Measurements from ENCODE around the gene ZNF705A. TPM values are rescaled to one million over a fixed set of nuclear protein-coding genes. Genes with fewer than 3 reads are reported as not detected.
"Not testable (repeated sequence)": the region's sequence is repeated elsewhere in the genome, so short reads cannot be mapped to it uniquely, and the experiment has no call there.

Gene ZNF705A
- total RNA-seq: under 1 TPM in 1 of 5 experiments, not detected in 4; 0.12 TPM
- not detected for polyA plus RNA-seq
- total RNA-seq: not detected

- Mint-ChIP-seq H3K27me3 (peaks cover 0 to 56% (median 0%) of the 10 kb centered on the region in 5 donors), H3K36me3 (no peaks in the 10 kb centered on the region), H3K4me3 (no peak within 1 kb of the TSS), H3K9me3 (peaks cover 0 to 6% (median 0%) of the 10 kb centered on the region in 11 donors), H3K4me1 (peaks cover 12 to 38% (median 33%) of the 10 kb centered on the region in 7 donors), H3K27ac (no peak within 1 kb of the TSS)
- POLR2A ChIA-PET: no interaction called here
- CTCF ChIA-PET: no interaction called here
- Histone ChIP-seq H3K4me1 (ENCODE audit: control insufficient read depth in 2 of 2, insufficient read depth in 2 of 2, low read length in 2 of 2) (peaks cover 0 to 27% of the 10 kb centered on the region in 2 donors), H3K9me3 (ENCODE audit: control insufficient read depth in 2 of 3, low read length in 3 of 3) (no peaks in the 10 kb centered on the region), H3K4me3 (ENCODE audit: low read length) (no peak within 1 kb of the TSS), H3K27me3 (ENCODE audit: control insufficient read depth in 2 of 2, insufficient read depth in 2 of 2, low read length in 2 of 2) (no peaks in the 10 kb centered on the region), H3K36me3 (ENCODE audit: control insufficient read depth in 2 of 3, insufficient read depth in 3 of 3, low read length in 3 of 3) (no peaks in the 10 kb centered on the region), H3K27ac (ENCODE audit: low read depth, low read length) (no peak within 1 kb of the TSS)
- ATAC-seq (peak; percentile 61), DNase-seq (no peak)
- intact Hi-C loops (cut with micrococcal nuclease): no loop called here
Measured at GRCh38 chr12:8156845-8157244, at the start of gene ZNF705A. Gene ZNF705A, plus strand, starts transcription at chr12:8157015. Its CDS starts 15,611 bp downstream, at chr12:8172626.

DNA sequence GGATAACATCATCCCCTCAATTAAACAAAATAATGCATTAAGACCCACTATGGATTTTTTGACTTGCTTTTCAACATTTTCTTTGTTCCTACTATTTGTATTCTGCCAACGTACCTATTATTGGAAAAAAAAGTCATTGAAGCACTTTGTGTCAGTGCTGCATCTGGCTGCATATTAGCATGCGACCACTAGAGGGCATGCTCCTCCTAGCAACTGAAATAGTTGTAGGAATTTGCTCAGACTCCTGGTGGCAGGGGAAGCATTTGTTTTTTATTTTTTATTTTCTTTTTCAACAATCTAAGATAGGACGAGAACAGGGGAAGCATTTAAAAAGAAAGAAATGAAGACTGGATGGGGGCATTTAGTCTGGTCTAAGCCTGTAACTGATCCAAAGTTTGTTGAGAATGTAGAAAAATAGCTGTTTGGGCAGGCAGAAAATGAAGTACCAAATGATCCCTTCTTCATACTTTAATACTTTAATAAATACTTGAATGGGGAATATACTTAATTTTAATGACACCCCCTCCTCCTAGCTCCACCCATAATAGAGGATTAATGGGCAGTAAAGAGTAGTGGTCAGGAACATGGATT, 47.9 kb upstream of the ZNF705A start:
- peaks cover 0 to 6% (median 5%) of the 10 kb centered on the region in 7 donors for H3K4me1 Mint-ChIP-seq
- H3K27me3 ChIP-seq (ENCODE audit: control insufficient read depth in 2 of 2, insufficient read depth in 2 of 2, low read length in 2 of 2): no peaks in the 10 kb centered on the region
- H3K27me3 Mint-ChIP-seq: no peaks in the 10 kb centered on the region
- H3K4me3 Mint-ChIP-seq: no peak overlapping the region
- ATAC-seq (peak; percentile 99), DNase-seq (peak; percentile 47 to 84 (median 71))
- H3K9me3 Mint-ChIP-seq: peaks cover 0 to 2% (median 0%) of the 10 kb centered on the region in 11 donors
- CTCF ChIA-PET: interaction anchor here (0.5 to 2.2 kb wide), 15 partner anchors 10 to 914 kb away, joined by 3 to 9 read pairs (median 4); no protein-coding TSS in a partner anchor
- intact Hi-C loops (cut with micrococcal nuclease): loop anchor here (1.0 to 2.0 kb wide), 5 partner anchors 26 to 128 kb away; partner anchors contain the start of gene NECAP1 (in 1 of the 2)
- peak overlapping the region in 3 of 9 donors; percentile 0 to 38 (median 22) for H3K27ac Mint-ChIP-seq
- POLR2A ChIA-PET: interaction anchor here (0.9 to 1.5 kb wide), 3 partner anchors 19 to 71 kb away, joined by 3 to 5 read pairs (median 4); no protein-coding TSS in a partner anchor
- H3K4me3 ChIP-seq (ENCODE audit: low read length): no peak overlapping the region
- peaks cover 0 to 4% (median 0%) of the 10 kb centered on the region in 3 experiments for H3K36me3 ChIP-seq (ENCODE audit: control insufficient read depth in 2 of 3, insufficient read depth in 3 of 3, low read length in 3 of 3)
- peaks cover 4 to 46% (median 27%) of the 10 kb centered on the region in 5 donors for H3K36me3 Mint-ChIP-seq
- no peaks in the 10 kb centered on the region for H3K4me1 ChIP-seq (ENCODE audit: control insufficient read depth in 2 of 2, insufficient read depth in 2 of 2, low read length in 2 of 2)
- no peaks in the 10 kb centered on the region for H3K9me3 ChIP-seq (ENCODE audit: control insufficient read depth in 2 of 3, low read length in 3 of 3)
- H3K27ac ChIP-seq (ENCODE audit: low read depth, low read length): no peak overlapping the region

- H3K27ac Mint-ChIP-seq; DNase-seq; H3K4me3 Mint-ChIP-seq; H3K9me3 ChIP-seq (ENCODE audit: control insufficient read depth in 2 of 3, low read length in 3 of 3); ATAC-seq; H3K4me1 Mint-ChIP-seq; H3K9me3 Mint-ChIP-seq; H3K27ac ChIP-seq (ENCODE audit: low read depth, low read length); H3K4me3 ChIP-seq (ENCODE audit: low read length); H3K4me1 ChIP-seq (ENCODE audit: control insufficient read depth in 2 of 2, insufficient read depth in 2 of 2, low read length in 2 of 2); POLR2A ChIA-PET; H3K27me3 Mint-ChIP-seq; H3K27me3 ChIP-seq (ENCODE audit: control insufficient read depth in 2 of 2, insufficient read depth in 2 of 2, low read length in 2 of 2): not testable (repeated sequence)
- peaks cover 0 to 14% (median 0%) of the 10 kb centered on the region in 3 experiments for H3K36me3 ChIP-seq (ENCODE audit: control insufficient read depth in 2 of 3, insufficient read depth in 3 of 3, low read length in 3 of 3)
- intact Hi-C loops (cut with micrococcal nuclease): loop anchor here in 1 of 2 donors (10.0 kb wide), 1 partner anchor 52 kb away; no protein-coding TSS in a partner anchor
- CTCF ChIA-PET: interaction anchor here (0.6 kb wide), 1 partner anchor 123 kb away, joined by 3 read pairs; no protein-coding TSS in a partner anchor
- peaks cover 0 to 30% (median 6%) of the 10 kb centered on the region in 5 donors for H3K36me3 Mint-ChIP-seq
Measured at GRCh38 chr12:8113117-8113516, 43.7 kb upstream of the ZNF705A start.

DNA sequence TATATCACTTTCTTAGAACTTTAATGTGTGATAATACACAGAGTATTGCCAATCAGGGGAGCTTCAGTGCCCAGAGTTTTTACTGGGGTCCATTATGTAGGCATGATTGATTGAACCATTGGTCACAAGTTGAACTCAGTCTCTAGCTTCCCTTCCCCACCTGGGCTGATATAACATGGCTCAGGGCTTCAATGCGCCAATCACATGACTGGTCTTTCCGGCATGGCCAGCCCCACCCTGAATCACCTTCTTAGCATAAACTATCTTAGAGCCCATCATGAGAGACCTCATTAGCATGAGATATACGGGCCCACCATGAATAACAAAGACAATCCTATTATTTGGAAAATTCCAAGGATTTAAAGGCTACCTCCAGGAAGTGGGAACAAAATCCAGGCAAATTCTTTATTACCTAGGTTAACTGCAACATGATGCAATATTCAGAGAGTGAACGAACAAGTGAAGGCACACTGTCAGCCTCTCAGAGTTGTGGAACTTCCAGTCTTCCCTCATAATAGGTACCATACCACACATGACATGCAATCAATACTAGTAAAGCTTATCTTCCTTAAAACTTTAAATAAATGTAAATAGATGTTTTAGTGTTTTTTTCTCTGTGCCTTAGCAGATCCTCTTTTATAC, 36.6 kb upstream of the ZNF705A start:
- no peaks in the 10 kb centered on the region for H3K4me1 ChIP-seq (ENCODE audit: control insufficient read depth in 2 of 2, insufficient read depth in 2 of 2, low read length in 2 of 2)
- POLR2A ChIA-PET: interaction anchor here (1.1 kb wide), 1 partner anchor 9 kb away, joined by 3 read pairs; no protein-coding TSS in a partner anchor
- H3K4me1 Mint-ChIP-seq: peaks cover 0 to 19% (median 9%) of the 10 kb centered on the region in 7 donors
- no peaks in the 10 kb centered on the region for H3K27me3 Mint-ChIP-seq
- H3K9me3 Mint-ChIP-seq: no peaks in the 10 kb centered on the region
- no peak for DNase-seq
- no peak overlapping the region for H3K27ac Mint-ChIP-seq
- no peaks in the 10 kb centered on the region for H3K27me3 ChIP-seq (ENCODE audit: control insufficient read depth in 2 of 2, insufficient read depth in 2 of 2, low read length in 2 of 2)
- no peaks in the 10 kb centered on the region for H3K9me3 ChIP-seq (ENCODE audit: control insufficient read depth in 2 of 3, low read length in 3 of 3)
- no peak overlapping the region for H3K4me3 ChIP-seq (ENCODE audit: low read length)
- CTCF ChIA-PET: interaction anchor here (1.2 to 1.5 kb wide), 2 partner anchors 11 kb away, joined by 4 read pairs; no protein-coding TSS in a partner anchor
- no peak for ATAC-seq
- peaks cover 0 to 44% (median 10%) of the 10 kb centered on the region in 5 donors for H3K36me3 Mint-ChIP-seq
- no peak overlapping the region for H3K27ac ChIP-seq (ENCODE audit: low read depth, low read length)
- no peak overlapping the region for H3K4me3 Mint-ChIP-seq
- intact Hi-C loops (cut with micrococcal nuclease): no loop called here
- peaks cover 0 to 5% (median 0%) of the 10 kb centered on the region in 3 experiments for H3K36me3 ChIP-seq (ENCODE audit: control insufficient read depth in 2 of 3, insufficient read depth in 3 of 3, low read length in 3 of 3)

DNA sequence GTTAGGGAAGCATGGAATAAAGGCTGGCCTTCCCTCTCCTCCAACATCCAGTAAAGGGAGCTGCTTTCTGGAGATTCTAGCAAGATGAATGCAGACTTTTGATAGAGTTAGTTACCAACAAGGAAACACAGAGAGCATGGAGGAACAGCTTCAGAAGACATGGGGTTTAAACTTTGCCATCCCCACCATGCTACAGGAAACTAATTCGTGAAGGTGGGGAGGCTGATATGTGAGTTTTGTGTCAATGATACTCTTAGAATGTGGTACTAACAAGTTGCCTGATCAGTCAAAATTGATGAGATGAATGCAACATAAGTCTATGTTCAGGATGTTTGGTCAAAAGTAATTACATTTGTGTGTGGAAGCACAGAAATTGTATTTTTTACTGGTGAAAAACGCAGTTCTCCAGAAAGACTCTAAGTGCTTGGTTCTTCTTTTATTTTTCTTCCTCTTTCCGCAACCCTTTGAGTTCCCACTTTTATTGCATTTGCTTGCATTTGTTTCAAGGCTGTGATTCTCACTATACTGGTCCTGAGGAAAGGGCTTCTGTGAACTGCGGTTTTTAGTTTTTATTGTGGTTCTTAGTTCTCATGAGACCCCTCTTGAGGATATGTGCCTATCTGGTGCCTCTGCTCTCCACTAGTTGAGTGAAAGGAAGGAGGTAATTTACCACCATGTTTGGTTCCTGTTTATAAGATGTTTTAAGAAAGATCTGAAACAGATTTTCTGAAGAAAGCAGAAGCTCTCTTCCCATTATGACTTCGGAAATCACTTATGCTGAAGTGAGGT, 33.5 kb upstream of the ZNF705A start, which contains the start of gene CLEC4A:
Gene CLEC4A (plus strand): TSS at position 494 of the 789 bp plus-strand sequence. CDS start 262 bp downstream, at position 756.
- Mint-ChIP-seq H3K27me3 (no peaks in the 10 kb centered on the region), H3K9me3 (no peaks in the 10 kb centered on the region), H3K4me1 (peaks cover 13 to 44% (median 29%) of the 10 kb centered on the region in 7 donors), H3K4me3 (peak within 1 kb of the TSS in 1 of 10 donors; percentile 7), H3K36me3 (peaks cover 0 to 38% (median 6%) of the 10 kb centered on the region in 5 donors), H3K27ac (peak within 1 kb of the TSS in 6 of 9 donors; percentile 6 to 72 (median 64))
- no peak within 1 kb of the TSS for H3K27ac ChIP-seq (ENCODE audit: low read depth, low read length)
- H3K4me1 ChIP-seq (ENCODE audit: control insufficient read depth in 2 of 2, insufficient read depth in 2 of 2, low read length in 2 of 2): peaks cover 0 to 8% of the 10 kb centered on the region in 2 donors
- intact Hi-C loops (cut with micrococcal nuclease): no loop called here
- DNase-seq (no peak), ATAC-seq (peak; percentile 60)
- ChIA-PET CTCF (no interaction called here), POLR2A (no interaction called here)
- no peak within 1 kb of the TSS for H3K4me3 ChIP-seq (ENCODE audit: low read length)
- H3K36me3 ChIP-seq (ENCODE audit: control insufficient read depth in 2 of 3, insufficient read depth in 3 of 3, low read length in 3 of 3): no peaks in the 10 kb centered on the region
- H3K27me3 ChIP-seq (ENCODE audit: control insufficient read depth in 2 of 2, insufficient read depth in 2 of 2, low read length in 2 of 2): no peaks in the 10 kb centered on the region
- no peaks in the 10 kb centered on the region for H3K9me3 ChIP-seq (ENCODE audit: control insufficient read depth in 2 of 3, low read length in 3 of 3)

DNA sequence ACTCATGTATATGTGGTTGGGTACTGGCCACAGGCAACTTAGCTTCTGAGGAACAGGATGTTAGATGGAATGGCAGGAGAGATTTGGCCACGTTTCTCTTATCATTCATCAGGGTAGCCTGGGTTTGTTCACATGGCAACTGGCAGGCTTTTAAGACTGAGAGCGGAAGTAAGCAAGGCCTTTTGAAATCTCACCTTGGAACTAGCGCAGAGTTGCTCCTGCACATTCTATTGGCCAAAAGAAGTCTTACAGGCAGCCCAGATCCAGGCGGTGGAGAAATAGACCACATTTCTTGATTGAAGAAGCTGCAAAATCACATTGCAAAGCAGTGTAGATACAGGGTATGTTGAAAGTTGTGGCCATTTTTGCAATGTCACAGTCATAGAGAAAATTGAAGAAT, 29.7 kb upstream of the ZNF705A start:
- CTCF ChIA-PET: interaction anchor here (1.9 kb wide), 1 partner anchor 18 kb away, joined by 8 read pairs; no protein-coding TSS in a partner anchor
- Mint-ChIP-seq H3K27me3 (no peaks in the 10 kb centered on the region), H3K27ac (peak overlapping the region in 8 of 9 donors; percentile 12 to 83 (median 64)), H3K4me3 (peak overlapping the region in 7 of 10 donors; percentile 1 to 66 (median 20)), H3K36me3 (peaks cover 0 to 23% (median 5%) of the 10 kb centered on the region in 5 donors), H3K4me1 (peaks cover 12 to 52% (median 29%) of the 10 kb centered on the region in 7 donors), H3K9me3 (no peaks in the 10 kb centered on the region)
- DNase-seq: peak in 7 of 9 donors; percentile 32 to 77 (median 63)
- ATAC-seq: peak; percentile 78
- no peak overlapping the region for H3K27ac ChIP-seq (ENCODE audit: low read depth, low read length)
- no peaks in the 10 kb centered on the region for H3K9me3 ChIP-seq (ENCODE audit: control insufficient read depth in 2 of 3, low read length in 3 of 3)
- peaks cover 0 to 8% of the 10 kb centered on the region in 2 donors for H3K4me1 ChIP-seq (ENCODE audit: control insufficient read depth in 2 of 2, insufficient read depth in 2 of 2, low read length in 2 of 2)
- no peaks in the 10 kb centered on the region for H3K36me3 ChIP-seq (ENCODE audit: control insufficient read depth in 2 of 3, insufficient read depth in 3 of 3, low read length in 3 of 3)
- H3K27me3 ChIP-seq (ENCODE audit: control insufficient read depth in 2 of 2, insufficient read depth in 2 of 2, low read length in 2 of 2): no peaks in the 10 kb centered on the region
- POLR2A ChIA-PET: interaction anchor here (1.4 kb wide), 1 partner anchor 18 kb away, joined by 3 read pairs; no protein-coding TSS in a partner anchor
- intact Hi-C loops (cut with micrococcal nuclease): no loop called here
- H3K4me3 ChIP-seq (ENCODE audit: low read length): no peak overlapping the region
